Pancreas (tissue), 10 donors: ENCODE results near the gene URI1. TPM values are rescaled to one million over a fixed set of nuclear protein-coding genes. Genes with fewer than 3 reads are reported as not detected.

Experiments
- ATAC-seq, 4 donors: fragments of 200-7000 bp; cut with Tn5 transposase; one replicate each; pipeline versions ENCODE4 v1.8.0 to v1.9.1; 2020; ENCODE audit warnings: mild to moderate bottlenecking in 4 of 4, moderate library complexity in 4 of 4
- DNase-seq, 6 donors: peaks; one replicate each; pipeline ENCODE4 v3.0.0-alpha.2; 2020
- FAIRE-seq: peaks from 2 replicates; lab custom pipeline; 2012; peaks lifted over from hg19 to GRCh38; lab: Jason Lieb, UNC
- H3K27ac ChIP-seq, 4 donors: fragments of 200-600 bp; sonication (generic); 1 replicate in 3 of 4; 2 replicates in 1 of 4; pipeline versions ENCODE4 v1.5.0 to v1.8.0; 2020
- H3K27me3 ChIP-seq, 4 donors: fragments of 200-600 bp; one replicate each; pipeline ENCODE4 v1.8.0; 2021
- H3K36me3 ChIP-seq, 3 donors: fragments of 200-600 bp; sonication (generic) in 1 of 3; one replicate each; pipeline versions ENCODE4 v1.5.0 to v1.8.0; 2020 to 2021
- H3K4me1 ChIP-seq, 3 donors: fragments of 200-600 bp; one replicate each; pipeline ENCODE4 v1.8.0; 2021
- H3K4me3 ChIP-seq, 4 donors: fragments of 200-600 bp; sonication (generic) in 2 of 4; one replicate each; pipeline versions ENCODE4 v1.5.0 to v1.8.0; 2020 to 2021
- H3K9me3 ChIP-seq, 4 donors: fragments of 200-600 bp; one replicate each; pipeline ENCODE4 v1.8.0; 2021
- WGBS, 2 donors: extraction: QIAGEN DNeasy Blood & Tissue Kit; methylation state at CpG; one replicate each; pipeline ENCODE4 v1.1.7; 2013; 5-methylcytosine and 5-hydroxymethylcytosine counted together
- intact Hi-C, 3 donors: fragments of 100-400 bp; cut with DNase I; formaldehyde crosslinking; loops; one replicate each; pipeline versions ENCODE4 v1.11.1 to v1.14.2; 2022
- polyA plus RNA-seq, 2 donors: library from polyadenylated mRNA; stranded (reverse); fragments of 200-250 nt; gene quantifications; one replicate each; pipeline ENCODE4 v1.2.3, GENCODE V29; 2013
- total RNA-seq, 6 donors: library from RNA; stranded (reverse); fragmentation: NEBNext Ultra II Directional in 4 of 6; extraction: Animal tissue kit (Norgen Biotek cat#: 25700) in 4 of 6; gene quantifications; one replicate each; pipeline versions ENCODE4 v1.2.1 to v1.2.4, GENCODE V29; 2021 to 2023
- TF ChIP-seq, protein P1 (sequence below), 4 donors: fragments of 200-600 bp; sonication (generic) in 3 of 4; IDR thresholded peaks; one replicate each; pipeline versions ENCODE4 v1.5.0 to v1.8.0; 2021; ENCODE audit warnings: antibody characterized with exemption in 4 of 4
- donor health status: healthy with polysubstance abuse.
- donor health status: DM: no; HTN: no; CAD: no; lungs with moderate emphysema.
- donor health status: DM: no; HTN: no; CAD: no.
- donor health status: control.
- donor health status: control.
- donor health status: Bipolar disorder and iron deficiency.
- donor health status: DM: yes; HTN: yes; CAD: no.
- donor health status: DM: no; HTN: no; CAD: no.
- donor health status: DM: no; HTN: no; CAD: no.
- donor health status: DM: yes; HTN: yes; CAD: no.

The URI1 gene
- total and polyA plus RNA-seq, 8 donors = 8.6 to 33.4 (median 25.0) TPM

DNA sequence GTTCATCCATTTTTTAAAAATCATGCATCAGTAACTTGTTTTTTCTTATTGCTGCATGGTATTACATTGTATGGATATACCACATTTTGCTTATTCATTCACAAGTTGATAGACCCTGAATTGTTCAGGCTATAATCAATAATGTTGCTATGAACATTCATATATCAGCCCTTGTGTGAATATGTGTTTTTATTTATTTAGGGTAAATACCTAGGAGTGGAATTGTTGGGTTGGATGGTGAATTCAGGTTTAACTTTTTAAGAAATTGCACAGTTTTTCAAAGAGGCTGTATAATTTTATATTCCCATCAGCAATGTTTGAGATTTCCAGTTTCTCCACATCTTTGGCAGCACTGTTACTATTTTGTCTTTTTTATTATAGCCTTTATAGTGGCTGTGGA, 82.1 kb downstream of the URI1 start:
- TF ChIP-seq, protein P1, sequence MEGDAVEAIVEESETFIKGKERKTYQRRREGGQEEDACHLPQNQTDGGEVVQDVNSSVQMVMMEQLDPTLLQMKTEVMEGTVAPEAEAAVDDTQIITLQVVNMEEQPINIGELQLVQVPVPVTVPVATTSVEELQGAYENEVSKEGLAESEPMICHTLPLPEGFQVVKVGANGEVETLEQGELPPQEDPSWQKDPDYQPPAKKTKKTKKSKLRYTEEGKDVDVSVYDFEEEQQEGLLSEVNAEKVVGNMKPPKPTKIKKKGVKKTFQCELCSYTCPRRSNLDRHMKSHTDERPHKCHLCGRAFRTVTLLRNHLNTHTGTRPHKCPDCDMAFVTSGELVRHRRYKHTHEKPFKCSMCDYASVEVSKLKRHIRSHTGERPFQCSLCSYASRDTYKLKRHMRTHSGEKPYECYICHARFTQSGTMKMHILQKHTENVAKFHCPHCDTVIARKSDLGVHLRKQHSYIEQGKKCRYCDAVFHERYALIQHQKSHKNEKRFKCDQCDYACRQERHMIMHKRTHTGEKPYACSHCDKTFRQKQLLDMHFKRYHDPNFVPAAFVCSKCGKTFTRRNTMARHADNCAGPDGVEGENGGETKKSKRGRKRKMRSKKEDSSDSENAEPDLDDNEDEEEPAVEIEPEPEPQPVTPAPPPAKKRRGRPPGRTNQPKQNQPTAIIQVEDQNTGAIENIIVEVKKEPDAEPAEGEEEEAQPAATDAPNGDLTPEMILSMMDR (IDR thresholded peaks at IDR 0.05) = no peak
- no peaks in the 10 kb centered on the region for H3K27me3 ChIP-seq
- H3K36me3 ChIP-seq = no peaks in the 10 kb centered on the region
- DNase-seq (no peak), ATAC-seq (no peak), FAIRE-seq (no peak)
- intact Hi-C loops = no loop called here
- H3K9me3 ChIP-seq = no peaks in the 10 kb centered on the region
- H3K27ac ChIP-seq = no peak overlapping the region
- H3K4me1 ChIP-seq = no peaks in the 10 kb centered on the region
- H3K4me3 ChIP-seq = no peak overlapping the region

DNA sequence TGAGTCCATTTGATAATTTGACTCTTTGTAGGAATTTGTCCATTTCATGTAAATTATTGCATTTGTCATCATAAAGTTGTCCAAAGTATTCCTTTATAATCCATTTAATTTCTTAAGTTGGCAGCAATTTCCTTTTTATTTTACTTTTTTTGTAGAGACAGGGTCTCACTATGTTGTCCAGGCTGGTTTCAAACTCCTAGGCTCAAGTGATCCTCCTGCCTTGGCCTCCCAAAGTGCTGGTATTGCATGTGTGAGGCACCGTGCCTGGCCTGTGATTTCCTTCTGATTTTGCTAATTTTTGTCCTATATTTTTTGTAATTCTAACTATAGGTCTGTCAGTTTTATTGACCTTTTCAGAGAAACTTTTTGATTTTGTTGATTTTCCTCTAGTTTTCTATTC, 84.9 kb downstream of the URI1 start:
- whole genome bisulfite sequencing, 2 donors = 99 to 100% methylated on average over 1 of the region's 1 CpG
- DNase-seq = no peak
- no peaks in the 10 kb centered on the region for H3K4me1 ChIP-seq
- H3K9me3 ChIP-seq = no peaks in the 10 kb centered on the region
- no peaks in the 10 kb centered on the region for H3K27me3 ChIP-seq
- no peak for FAIRE-seq
- H3K36me3 ChIP-seq = no peaks in the 10 kb centered on the region
- intact Hi-C loops = no loop called here
- no peak overlapping the region for H3K27ac ChIP-seq
- ATAC-seq = no peak
- TF ChIP-seq, protein P1 (IDR thresholded peaks at IDR 0.05) = no peak
- no peak overlapping the region for H3K4me3 ChIP-seq

GRCh38 chr19:30028118-30028991, 86.3 kb downstream of the URI1 start:
- Histone ChIP-seq H3K27me3 (no peaks in the 10 kb centered on the region), H3K9me3 (no peaks in the 10 kb centered on the region), H3K4me3 (no peak overlapping the region), H3K36me3 (no peaks in the 10 kb centered on the region), H3K27ac (no peak overlapping the region), H3K4me1 (no peaks in the 10 kb centered on the region)
- no peak for ATAC-seq
- TF ChIP-seq, protein P1 (IDR thresholded peaks at IDR 0.05) = no peak
- no peak for FAIRE-seq
- WGBS, 2 donors = 93 to 98% methylated on average over 2 of the region's 2 CpGs
- intact Hi-C loops = no loop called here
- DNase-seq = no peak

DNA sequence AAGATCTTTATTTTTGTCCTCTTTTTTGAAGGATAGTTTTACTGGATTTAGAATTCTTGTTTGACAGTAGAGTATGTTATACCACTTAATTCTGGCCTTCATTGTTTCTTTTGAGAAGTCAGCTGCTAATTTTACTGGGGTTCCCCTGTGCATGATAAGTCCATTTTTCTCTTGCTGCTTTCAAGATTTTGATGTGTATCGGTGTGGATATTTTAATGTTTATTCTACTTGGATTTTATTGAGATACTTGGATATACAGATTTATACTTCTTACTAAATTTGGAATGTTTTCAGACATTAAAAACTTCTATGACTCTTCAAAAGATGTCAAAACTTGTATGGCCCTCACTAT, 86.9 kb downstream of the URI1 start:
- H3K27ac ChIP-seq = no peak overlapping the region
- no peaks in the 10 kb centered on the region for H3K36me3 ChIP-seq
- TF ChIP-seq, protein P1 (IDR thresholded peaks at IDR 0.05) = no peak
- no peak overlapping the region for H3K4me3 ChIP-seq
- H3K9me3 ChIP-seq = no peaks in the 10 kb centered on the region
- DNase-seq = no peak
- ATAC-seq = no peak
- intact Hi-C loops = no loop called here
- FAIRE-seq = no peak
- WGBS, 2 donors = 97 to 100% methylated on average over 1 of the region's 1 CpG
- no peaks in the 10 kb centered on the region for H3K4me1 ChIP-seq
- H3K27me3 ChIP-seq = no peaks in the 10 kb centered on the region
